Measurements from ENCODE around the gene SPARC. TPM values are rescaled to one million over a fixed set of nuclear protein-coding genes. Genes with fewer than 3 reads are reported as not detected.

Gene SPARC
- polyA plus RNA-seq, 1 of the 3 experiments (the other 2 are of a cell fraction): 1,115 TPM

GRCh38 chr5:151703227-151703626 lies 16.5 kb upstream of the SPARC start (continued):
- TF ChIP-seq, protein P1, sequence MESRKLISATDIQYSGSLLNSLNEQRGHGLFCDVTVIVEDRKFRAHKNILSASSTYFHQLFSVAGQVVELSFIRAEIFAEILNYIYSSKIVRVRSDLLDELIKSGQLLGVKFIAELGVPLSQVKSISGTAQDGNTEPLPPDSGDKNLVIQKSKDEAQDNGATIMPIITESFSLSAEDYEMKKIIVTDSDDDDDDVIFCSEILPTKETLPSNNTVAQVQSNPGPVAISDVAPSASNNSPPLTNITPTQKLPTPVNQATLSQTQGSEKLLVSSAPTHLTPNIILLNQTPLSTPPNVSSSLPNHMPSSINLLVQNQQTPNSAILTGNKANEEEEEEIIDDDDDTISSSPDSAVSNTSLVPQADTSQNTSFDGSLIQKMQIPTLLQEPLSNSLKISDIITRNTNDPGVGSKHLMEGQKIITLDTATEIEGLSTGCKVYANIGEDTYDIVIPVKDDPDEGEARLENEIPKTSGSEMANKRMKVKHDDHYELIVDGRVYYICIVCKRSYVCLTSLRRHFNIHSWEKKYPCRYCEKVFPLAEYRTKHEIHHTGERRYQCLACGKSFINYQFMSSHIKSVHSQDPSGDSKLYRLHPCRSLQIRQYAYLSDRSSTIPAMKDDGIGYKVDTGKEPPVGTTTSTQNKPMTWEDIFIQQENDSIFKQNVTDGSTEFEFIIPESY (IDR thresholded peaks at IDR 0.05; ENCODE audit: borderline replicate concordance, low read depth): no peak
- no peak for TF ChIP-seq NRF1 (IDR thresholded peaks at IDR 0.05; ENCODE audit: low read depth, low read length)
- TF ChIP-seq, protein P2, sequence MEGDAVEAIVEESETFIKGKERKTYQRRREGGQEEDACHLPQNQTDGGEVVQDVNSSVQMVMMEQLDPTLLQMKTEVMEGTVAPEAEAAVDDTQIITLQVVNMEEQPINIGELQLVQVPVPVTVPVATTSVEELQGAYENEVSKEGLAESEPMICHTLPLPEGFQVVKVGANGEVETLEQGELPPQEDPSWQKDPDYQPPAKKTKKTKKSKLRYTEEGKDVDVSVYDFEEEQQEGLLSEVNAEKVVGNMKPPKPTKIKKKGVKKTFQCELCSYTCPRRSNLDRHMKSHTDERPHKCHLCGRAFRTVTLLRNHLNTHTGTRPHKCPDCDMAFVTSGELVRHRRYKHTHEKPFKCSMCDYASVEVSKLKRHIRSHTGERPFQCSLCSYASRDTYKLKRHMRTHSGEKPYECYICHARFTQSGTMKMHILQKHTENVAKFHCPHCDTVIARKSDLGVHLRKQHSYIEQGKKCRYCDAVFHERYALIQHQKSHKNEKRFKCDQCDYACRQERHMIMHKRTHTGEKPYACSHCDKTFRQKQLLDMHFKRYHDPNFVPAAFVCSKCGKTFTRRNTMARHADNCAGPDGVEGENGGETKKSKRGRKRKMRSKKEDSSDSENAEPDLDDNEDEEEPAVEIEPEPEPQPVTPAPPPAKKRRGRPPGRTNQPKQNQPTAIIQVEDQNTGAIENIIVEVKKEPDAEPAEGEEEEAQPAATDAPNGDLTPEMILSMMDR (IDR thresholded peaks at IDR 0.05): no peak
- peak; percentile 97 for TF ChIP-seq RCOR1 (IDR thresholded peaks at IDR 0.05; ENCODE audit: low read length)
- TF ChIP-seq CHD2 (IDR thresholded peaks at IDR 0.05; ENCODE audit: low read length, partially characterized antibody): peak; percentile 85
- TF ChIP-seq RXRA (IDR thresholded peaks at IDR 0.05; ENCODE audit: borderline replicate concordance, low read depth): no peak

DNA sequence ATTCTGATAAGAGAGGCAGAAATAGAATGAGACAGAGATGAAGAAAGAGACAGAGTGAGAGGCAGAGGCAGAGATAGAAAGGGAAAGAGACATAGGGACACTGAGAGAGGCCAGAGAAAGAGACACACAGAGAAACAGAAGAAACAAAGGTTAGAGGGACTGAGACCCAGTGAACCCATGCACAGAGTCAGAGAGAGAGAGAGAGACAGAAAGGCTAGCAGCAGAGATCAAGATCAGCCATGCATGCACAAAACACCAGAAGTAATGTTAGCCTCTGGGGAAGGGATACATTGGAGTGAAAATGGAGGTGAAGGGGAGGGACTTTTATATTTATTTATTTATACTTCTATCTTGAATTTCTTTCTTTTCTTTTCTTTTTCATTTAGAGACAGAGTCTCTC lies 14.1 kb upstream of the SPARC start:
- no peaks in the 10 kb centered on the region for H3K27me3 ChIP-seq (ENCODE audit: insufficient read depth)
- no peak overlapping the region for H3K4me2 ChIP-seq
- no peaks in the 10 kb centered on the region for H3K9me2 ChIP-seq
- no peaks in the 10 kb centered on the region for H4K20me1 ChIP-seq (ENCODE audit: insufficient read depth)
- peaks cover 36% of the 10 kb centered on the region for H3F3A ChIP-seq (replicated peaks; ENCODE audit: insufficient read depth)
- no peak overlapping the region for H3K4me3 ChIP-seq (ENCODE audit: low read depth in 2 of 2, low read length in 1 of 2)
- H3K27ac ChIP-seq (ENCODE audit: low read depth in 2 of 2, low read length in 1 of 2): peak overlapping the region; percentile 1 to 100; a peak in 3 of 4 replicates
- TF ChIP-seq GATA2 (CRISPR knock-in tag; IDR thresholded peaks at IDR 0.05) (peak; percentile 47), RAD21 (IDR thresholded peaks at IDR 0.05; ENCODE audit: low read length) (no peak), JUND (IDR thresholded peaks at IDR 0.05) (no peak)
- TF ChIP-seq, protein P3, sequence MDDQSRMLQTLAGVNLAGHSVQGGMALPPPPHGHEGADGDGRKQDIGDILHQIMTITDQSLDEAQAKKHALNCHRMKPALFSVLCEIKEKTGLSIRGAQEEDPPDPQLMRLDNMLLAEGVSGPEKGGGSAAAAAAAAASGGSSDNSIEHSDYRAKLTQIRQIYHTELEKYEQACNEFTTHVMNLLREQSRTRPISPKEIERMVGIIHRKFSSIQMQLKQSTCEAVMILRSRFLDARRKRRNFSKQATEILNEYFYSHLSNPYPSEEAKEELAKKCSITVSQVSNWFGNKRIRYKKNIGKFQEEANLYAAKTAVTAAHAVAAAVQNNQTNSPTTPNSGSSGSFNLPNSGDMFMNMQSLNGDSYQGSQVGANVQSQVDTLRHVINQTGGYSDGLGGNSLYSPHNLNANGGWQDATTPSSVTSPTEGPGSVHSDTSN (IDR thresholded peaks at IDR 0.05): no peak
- H3K36me3 ChIP-seq (replicated peaks in 1 of 2; ENCODE audit: control insufficient read depth in 1 of 2, insufficient read depth in 2 of 2, low read length in 1 of 2): no peaks in the 10 kb centered on the region
- H3K9ac ChIP-seq: peak overlapping the region; percentile 93; the same call in 1 of the 2 replicates
- H3K4me1 ChIP-seq (ENCODE audit: control insufficient read depth in 1 of 2, insufficient read depth in 2 of 2, low read depth in 1 of 2, low read length in 1 of 2): peaks cover 24 to 26% of the 10 kb centered on the region in 2 experiments
- ChIA-PET CTCF (interaction anchor here (1.5 kb wide), 1 partner anchor 14 kb away, joined by 4 read pairs; the partner anchor contains the start of gene SPARC), POLR2A (no interaction called here)
- no peak for DNase-seq
- no peaks in the 10 kb centered on the region for H3K79me2 ChIP-seq (ENCODE audit: insufficient read depth)
- no peaks in the 10 kb centered on the region for H3K9me3 ChIP-seq
- peak overlapping the region; percentile 83 for H2AFZ ChIP-seq (ENCODE audit: low read depth)

DNA sequence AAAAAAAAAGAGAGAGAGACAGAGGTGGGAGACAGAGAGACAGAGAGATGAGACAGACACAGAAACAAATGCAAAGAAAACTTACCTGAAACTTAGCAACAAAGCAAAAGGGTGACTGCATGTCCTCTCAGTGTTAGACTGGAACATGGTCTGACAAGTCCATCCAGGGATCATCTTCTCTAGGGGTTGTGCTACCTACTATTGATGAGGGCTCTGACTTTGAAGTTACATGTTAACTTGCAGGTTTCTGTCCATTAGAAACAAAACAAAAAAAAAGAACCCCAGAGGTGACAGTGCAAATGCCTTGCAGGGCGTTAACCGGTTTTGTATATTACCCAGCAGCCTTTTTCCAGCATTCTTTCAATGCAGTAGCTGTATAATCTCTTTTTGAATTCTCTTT lies 13.6 kb upstream of the SPARC start:
- 94% methylated on average over 2 of the region's 2 CpGs for WGBS (ENCODE audit: low lambda C conversion rate)
- Histone ChIP-seq H2AFZ (ENCODE audit: low read depth) (peak overlapping the region; percentile 83), H3K79me2 (ENCODE audit: insufficient read depth) (no peaks in the 10 kb centered on the region), H3K36me3 (replicated peaks in 1 of 2; ENCODE audit: control insufficient read depth in 1 of 2, insufficient read depth in 2 of 2, low read length in 1 of 2) (no peaks in the 10 kb centered on the region), H3F3A (replicated peaks; ENCODE audit: insufficient read depth) (peaks cover 37% of the 10 kb centered on the region), H3K4me3 (ENCODE audit: low read depth in 2 of 2, low read length in 1 of 2) (no peak overlapping the region), H3K9ac (peak overlapping the region; percentile 93; the same call in 1 of the 2 replicates), H3K27me3 (ENCODE audit: insufficient read depth) (no peaks in the 10 kb centered on the region), H3K4me1 (ENCODE audit: control insufficient read depth in 1 of 2, insufficient read depth in 2 of 2, low read depth in 1 of 2, low read length in 1 of 2) (peaks cover 24 to 26% of the 10 kb centered on the region in 2 experiments), H3K4me2 (no peak overlapping the region), H3K9me3 (no peaks in the 10 kb centered on the region), H3K9me2 (no peaks in the 10 kb centered on the region), H3K27ac (ENCODE audit: low read depth in 2 of 2, low read length in 1 of 2) (peak overlapping the region; percentile 1 to 100; a peak in 3 of 4 replicates), H4K20me1 (ENCODE audit: insufficient read depth) (no peaks in the 10 kb centered on the region)
- no peak for DNase-seq
- ChIA-PET POLR2A (no interaction called here), CTCF (interaction anchor here (1.3 to 4.1 kb wide), 4 partner anchors 13 to 42 kb away, joined by 3 to 20 read pairs (median 6); partner anchors contain the start of gene SPARC)
- TF ChIP-seq MAX (IDR thresholded peaks at IDR 0.05; ENCODE audit: low read depth): no peak
- no peak for TF ChIP-seq CHD2 (IDR thresholded peaks at IDR 0.05; ENCODE audit: low read length, partially characterized antibody)
- no peak for TF ChIP-seq MXI1 (IDR thresholded peaks at IDR 0.05; ENCODE audit: low read depth, low read length)
- TF ChIP-seq, protein P3 (IDR thresholded peaks at IDR 0.05): no peak
- TF ChIP-seq ELF1 (IDR thresholded peaks at IDR 0.05): no peak
- TF ChIP-seq FOSL2 (IDR thresholded peaks at IDR 0.05; ENCODE audit: borderline replicate concordance, low read depth): no peak
- no peak for TF ChIP-seq TCF12 (IDR thresholded peaks at IDR 0.05)
- no peak for TF ChIP-seq FOXM1 (IDR thresholded peaks at IDR 0.05; ENCODE audit: low read depth)
- TF ChIP-seq TEAD4 (IDR thresholded peaks at IDR 0.05; ENCODE audit: borderline replicate concordance, insufficient read depth): no peak
- TF ChIP-seq RXRA (IDR thresholded peaks at IDR 0.05; ENCODE audit: borderline replicate concordance, low read depth): no peak
- TF ChIP-seq SIN3A (IDR thresholded peaks at IDR 0.05; ENCODE audit: borderline replicate concordance, low read depth, low read length): no peak
- no peak for TF ChIP-seq RCOR1 (IDR thresholded peaks at IDR 0.05; ENCODE audit: low read length)
- TF ChIP-seq RFX5 (IDR thresholded peaks at IDR 0.05; ENCODE audit: low read length): no peak
- no peak for TF ChIP-seq EZH2phosphoT487 (IDR thresholded peaks at IDR 0.05; ENCODE audit: borderline replicate concordance, low read depth)
- TF ChIP-seq YY1 (IDR thresholded peaks at IDR 0.05; ENCODE audit: low read depth): no peak
